GM23248 (cell line): ENCODE results near the gene KIF17.

Source experiments
- EZH2 ChIP-seq: fragments of 200-600 bp; sonication (generic); IDR thresholded peaks from 2 replicates; pipeline ENCODE4 v1.6.1; 2018; ENCODE audit warnings: antibody characterized with exemption, mild to moderate bottlenecking; ENCODE audit not compliant: insufficient read depth, poor library complexity, severe bottlenecking
- EZH2phosphoT487 ChIP-seq: fragments of 200-600 bp; sonication (generic); IDR thresholded peaks from 2 replicates; pipeline ENCODE4 v1.6.1; 2018; ENCODE audit warnings: antibody characterized with exemption, moderate library complexity, mild to moderate bottlenecking, low read depth; ENCODE audit not compliant: insufficient read depth

GRCh38 chr1:20702416-20702815 is 15.4 kb downstream of the KIF17 start:
- no peak for TF ChIP-seq EZH2
- TF ChIP-seq EZH2phosphoT487 = no peak
